NCI-H187 (cell line): ENCODE data around the gene SAFB2.
A peak's percentile ranks its signal among the peaks of the same experiment; 100 is the strongest.

Experiments used
- DNase-seq, 2 experiments: peaks; one replicate each; lab custom pipeline; 2025; lab: John Stamatoyannopoulos, UW

SAFB2 gene

GRCh38 chr19:5579697-5580096, 42.9 kb downstream of the SAFB2 start:
- DNase-seq: no peak

- DNase-seq: no peak
Measured at GRCh38 chr19:5579286-5579685, 43.3 kb downstream of the SAFB2 start.

- peak in 1 of 2 experiments; percentile 14 for DNase-seq
Measured at GRCh38 chr19:5578097-5578846, 44.3 kb downstream of the SAFB2 start.

GRCh38 chr19:5575590-5575989, 47.0 kb downstream of the SAFB2 start:
- no peak for DNase-seq

DNA sequence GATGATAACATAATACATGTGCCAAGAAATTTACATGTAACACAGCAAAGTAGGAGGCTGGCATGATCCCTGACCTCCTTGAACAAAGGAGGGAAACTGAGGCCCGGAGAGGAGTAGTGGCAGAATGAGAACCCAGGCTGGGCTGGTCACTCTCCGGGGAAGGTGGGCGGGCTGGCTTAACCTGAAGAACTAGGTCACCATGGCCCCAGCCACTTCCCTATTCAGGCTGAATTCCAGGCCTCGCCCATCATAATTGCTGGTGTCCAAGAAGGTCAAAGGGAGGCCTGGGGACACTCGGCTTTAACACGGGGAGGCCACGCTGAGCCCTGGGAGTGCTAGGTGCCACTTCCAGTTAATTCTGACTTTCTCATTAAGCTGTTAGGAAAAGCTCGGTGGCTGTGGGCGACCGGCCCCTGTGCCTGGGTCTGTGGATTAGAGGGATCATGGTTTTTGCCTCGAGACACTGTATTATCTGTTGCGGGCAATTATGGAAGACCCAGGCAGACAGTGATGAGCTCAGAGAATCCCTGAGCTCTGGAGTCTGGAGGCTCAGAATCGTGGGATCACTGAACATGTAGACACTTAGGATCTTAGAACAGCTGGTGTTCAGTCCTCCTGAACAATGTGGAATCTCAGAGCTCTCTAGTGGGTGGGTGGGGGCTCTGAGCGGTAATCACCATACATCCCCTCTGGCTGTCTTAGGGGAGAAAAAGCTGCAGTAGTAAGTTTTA, 49.9 kb downstream of the SAFB2 start:
- DNase-seq: no peak

DNA sequence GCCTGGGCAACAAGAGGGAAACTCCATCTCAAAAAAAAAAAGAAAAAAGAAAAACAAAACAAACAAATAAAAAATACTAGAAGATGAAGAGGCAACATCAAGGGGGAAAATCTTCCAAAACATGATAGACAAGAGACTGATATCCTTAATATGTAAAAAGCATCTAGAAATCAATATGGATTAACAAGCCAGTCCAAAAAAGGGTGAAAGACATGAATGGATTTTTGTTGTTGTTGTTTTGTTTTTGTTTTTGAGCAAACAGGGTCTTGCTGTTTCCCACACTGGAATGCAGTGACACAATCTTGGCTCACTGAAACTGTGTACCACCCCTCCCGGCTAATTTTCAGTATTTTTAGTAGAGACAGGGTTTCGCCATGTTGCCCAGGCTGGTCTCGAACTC, 50.8 kb downstream of the SAFB2 start:
- no peak for DNase-seq

DNA sequence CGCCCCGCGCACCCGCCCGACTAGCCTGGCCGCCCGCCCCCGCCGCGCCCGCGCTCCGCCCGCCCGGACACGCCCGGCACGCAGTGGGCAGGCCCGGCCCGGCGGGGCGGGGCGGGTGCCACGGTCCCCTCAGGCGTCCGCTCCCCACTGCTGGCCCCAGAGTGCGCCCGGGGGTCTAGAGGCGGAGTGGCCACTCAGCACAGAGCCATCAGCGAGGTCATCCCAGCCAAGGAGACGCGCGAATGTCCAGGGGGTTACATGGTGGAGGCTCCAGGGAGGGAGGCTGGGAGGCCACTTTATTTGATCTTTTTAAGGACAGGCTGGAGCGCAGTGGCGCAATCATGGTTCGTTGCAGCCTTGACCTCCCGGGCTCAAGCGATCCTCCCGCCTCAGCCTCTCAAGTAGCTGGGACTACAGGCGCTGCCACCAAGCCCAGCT, 54.6 kb downstream of the SAFB2 start:
- no peak for DNase-seq

DNA sequence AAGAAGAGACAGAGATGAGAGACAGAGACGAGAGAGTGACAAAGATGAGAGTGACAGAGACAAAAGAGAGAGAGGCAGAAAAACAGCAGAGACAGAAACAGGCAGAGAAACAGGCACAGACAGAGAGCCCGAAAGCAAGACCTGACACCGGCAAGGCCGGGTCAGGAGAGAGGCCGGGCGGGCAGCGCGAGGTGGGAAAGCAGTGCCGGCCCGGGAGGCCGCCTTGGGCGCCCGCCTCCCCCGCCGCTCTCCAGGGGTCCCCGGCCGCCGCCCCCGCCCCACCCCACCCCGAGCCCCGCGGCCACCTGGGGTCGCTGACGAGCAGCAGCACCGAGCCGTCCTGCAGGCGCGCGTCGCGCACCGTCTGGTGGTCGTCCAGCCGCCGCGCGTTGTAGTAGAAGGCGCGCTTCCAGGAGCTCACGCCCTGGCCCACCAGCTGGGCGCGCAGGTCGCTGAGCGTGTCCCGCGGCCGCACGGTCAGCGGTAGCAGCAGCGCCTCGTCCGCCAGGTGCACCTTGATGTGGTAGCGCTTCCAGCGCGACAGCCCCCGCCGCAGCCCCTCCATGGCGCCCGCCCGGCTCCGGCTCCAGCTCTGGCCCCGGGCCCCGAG, 55.1 kb downstream of the SAFB2 start, which contains the start of gene TINCR:
TSS of gene TINCR (minus strand) at position 594 of the 610 bp plus-strand sequence.
- DNase-seq: no peak

- DNase-seq: no peak
Measured at GRCh38 chr19:5564930-5565329, 57.6 kb downstream of the SAFB2 start.

DNA sequence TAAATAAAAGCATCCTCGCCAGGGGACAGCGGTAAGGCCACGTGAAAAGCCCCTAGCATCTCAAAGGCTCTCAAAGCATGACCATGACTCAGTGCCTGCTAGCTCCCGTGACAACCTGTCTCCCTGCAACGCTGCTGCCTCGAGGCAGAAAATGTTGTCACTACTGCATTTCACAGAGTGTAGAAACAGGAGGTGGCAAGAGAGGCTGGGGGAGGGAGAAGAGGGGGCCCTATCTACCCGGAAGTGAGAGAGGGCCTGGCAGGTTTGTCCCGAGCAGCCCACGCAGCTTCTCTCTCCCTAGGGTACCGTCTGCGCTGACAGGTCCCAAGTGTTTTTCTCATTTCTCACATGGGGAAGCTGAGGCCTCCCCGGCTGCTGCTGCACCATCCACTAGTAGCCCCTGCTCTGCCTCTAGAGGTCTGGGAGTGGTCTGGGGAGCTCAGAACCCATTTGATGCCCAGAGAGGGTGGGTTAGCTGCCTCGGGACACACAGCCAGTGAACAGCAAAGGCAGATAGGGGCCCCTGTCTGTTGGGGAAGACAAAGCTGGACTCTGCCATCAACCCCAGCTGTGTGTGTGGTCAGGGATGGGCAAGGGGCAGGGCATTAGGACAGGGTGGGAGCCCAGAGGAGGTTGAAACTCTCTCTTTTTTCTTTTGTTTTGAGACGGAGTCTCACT, 58.5 kb downstream of the SAFB2 start:
- no peak for DNase-seq

GRCh38 chr19:5563008-5563431, 59.6 kb downstream of the SAFB2 start:
- DNase-seq: no peak

- no peak for DNase-seq
Measured at GRCh38 chr19:5562280-5562679, 60.3 kb downstream of the SAFB2 start.

DNA sequence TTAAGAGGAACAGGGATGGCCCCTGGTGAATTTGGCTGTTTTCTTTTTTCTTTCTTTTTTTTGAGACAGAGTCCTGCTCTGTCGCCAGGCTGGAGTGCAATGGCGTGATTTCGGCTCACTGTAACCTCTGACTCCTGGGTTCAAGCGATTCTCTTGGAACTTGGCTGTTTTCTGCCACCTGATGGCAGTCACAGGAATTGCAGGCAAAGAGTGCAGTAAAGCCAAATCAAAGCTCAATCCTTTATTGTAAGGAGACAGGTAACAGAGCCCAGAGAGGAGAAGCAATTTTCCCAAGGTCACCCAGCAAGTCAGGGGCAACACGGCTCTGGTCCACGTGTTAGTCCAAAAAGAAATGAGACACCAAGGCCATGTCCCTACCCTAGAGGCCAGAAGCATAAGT, 61.0 kb downstream of the SAFB2 start:
- no peak for DNase-seq

DNA sequence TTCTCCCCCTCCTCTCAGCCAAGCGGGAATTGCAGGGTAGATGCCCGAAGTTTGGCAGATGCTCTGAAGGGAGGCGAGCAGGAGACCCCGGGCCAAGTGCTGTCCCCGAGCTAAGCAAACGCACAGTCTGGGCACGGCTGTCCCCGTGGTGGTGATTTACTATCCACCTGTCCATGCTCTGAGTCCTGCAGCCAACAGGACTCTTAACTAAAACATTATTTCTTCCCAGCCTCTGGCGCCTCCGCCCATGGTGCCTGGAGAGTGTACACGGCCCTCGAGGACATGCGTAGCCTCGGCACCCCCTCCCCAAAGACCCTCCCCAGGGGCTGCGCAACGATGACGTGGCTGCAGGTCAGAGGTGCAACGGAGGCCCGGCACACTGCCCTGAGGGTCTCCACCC, 62.4 kb downstream of the SAFB2 start:
- no peak for DNase-seq

- DNase-seq: no peak
Measured at GRCh38 chr19:5559804-5560133, 62.8 kb downstream of the SAFB2 start.

DNA sequence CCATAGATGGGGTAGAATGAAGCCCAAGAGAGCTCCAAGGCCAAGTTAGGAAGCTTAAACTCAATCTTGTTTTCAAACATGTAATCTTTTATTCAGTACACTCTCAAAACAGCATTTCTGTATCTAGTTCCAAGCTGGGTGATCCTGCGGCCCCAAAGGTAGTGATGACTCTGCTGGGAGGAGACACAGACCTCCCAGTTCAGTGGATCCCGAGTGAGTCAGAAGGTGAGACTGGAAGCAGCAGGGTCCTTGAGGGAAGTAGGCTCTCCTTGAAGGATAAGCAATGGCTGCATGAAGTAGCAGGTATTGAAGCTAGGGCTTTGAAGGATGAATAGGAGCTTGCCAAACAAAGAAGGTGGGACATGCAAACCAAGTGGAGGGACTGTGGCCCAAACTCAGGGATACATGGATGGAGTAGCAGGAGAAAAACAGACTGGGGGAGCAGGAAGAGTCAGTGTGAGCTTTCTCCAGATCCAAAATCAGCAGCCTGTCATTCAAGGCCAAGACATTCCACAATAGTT, 64.4 kb downstream of the SAFB2 start:
- no peak for DNase-seq

GRCh38 chr19:5557691-5558090, 64.9 kb downstream of the SAFB2 start:
- no peak for DNase-seq

DNA sequence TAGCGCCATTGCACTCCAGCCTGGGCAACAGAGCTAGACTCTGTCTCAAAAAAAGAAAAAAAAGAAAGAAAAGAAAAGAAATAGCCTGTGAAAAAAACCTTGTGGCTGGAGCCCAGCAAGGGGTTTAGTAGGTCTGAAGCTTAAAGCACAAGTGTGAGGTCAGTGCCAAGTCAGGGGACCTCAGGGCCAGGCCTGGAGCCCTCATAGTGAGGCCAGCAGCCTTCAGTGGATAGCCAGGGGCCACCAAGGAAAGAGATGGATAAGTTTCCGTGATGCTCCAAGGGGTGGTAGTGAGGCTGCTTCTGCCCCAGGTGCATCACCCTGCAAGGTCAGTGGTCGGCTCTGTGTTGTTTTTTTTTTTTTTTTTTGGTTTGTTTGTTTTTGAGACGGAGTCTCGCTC, 67.7 kb downstream of the SAFB2 start:
- no peak for DNase-seq

- no peak for DNase-seq
Measured at GRCh38 chr19:5553892-5554291, 68.7 kb downstream of the SAFB2 start.

DNA sequence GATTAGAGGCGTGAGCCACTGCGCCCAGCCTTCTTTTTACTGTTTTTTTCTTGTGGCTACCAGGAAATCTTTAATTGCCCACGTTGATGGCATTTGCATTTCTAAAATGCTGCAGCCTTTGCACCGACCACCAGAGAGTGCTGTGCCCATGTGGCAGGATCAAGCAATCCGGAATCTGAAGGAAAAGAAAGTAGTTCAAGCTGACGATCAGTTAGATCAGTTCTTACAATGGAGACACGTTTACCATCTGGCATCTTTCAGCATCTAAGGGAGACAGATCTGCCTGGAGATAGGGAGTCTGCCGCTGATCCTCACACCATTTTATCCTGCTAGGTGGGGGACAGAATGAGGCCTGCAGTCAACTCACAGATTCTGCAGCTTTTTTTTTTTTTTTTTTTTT, 74.7 kb downstream of the SAFB2 start:
- no peak for DNase-seq

DNA sequence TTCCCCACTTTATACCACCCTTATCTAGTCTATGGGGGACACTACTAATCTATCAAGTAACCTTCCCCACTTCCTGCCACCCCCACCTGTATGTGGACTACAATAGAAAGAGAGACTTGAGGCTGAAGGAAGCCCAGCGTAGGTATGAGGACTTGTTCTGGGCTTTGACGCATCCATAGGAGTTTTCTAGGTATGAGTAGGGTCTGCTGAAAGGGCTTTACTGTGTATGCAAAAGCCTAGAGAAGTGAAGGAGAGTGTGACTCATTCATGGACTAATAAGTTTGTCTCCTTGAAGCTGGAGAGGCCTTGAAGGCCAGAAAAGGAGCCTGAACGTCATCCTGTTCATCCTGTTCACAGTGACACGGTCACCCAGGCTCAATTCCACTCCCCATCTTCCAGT, 76.6 kb downstream of the SAFB2 start:
- DNase-seq: no peak

GRCh38 chr19:5545051-5545450, 77.5 kb downstream of the SAFB2 start:
- DNase-seq: no peak
